ENCODE data around the gene RNF113B. TPM values are rescaled to one million over a fixed set of nuclear protein-coding genes. Genes with fewer than 3 reads are reported as not detected.

The RNF113B gene
- total RNA-seq = not detected

DNA sequence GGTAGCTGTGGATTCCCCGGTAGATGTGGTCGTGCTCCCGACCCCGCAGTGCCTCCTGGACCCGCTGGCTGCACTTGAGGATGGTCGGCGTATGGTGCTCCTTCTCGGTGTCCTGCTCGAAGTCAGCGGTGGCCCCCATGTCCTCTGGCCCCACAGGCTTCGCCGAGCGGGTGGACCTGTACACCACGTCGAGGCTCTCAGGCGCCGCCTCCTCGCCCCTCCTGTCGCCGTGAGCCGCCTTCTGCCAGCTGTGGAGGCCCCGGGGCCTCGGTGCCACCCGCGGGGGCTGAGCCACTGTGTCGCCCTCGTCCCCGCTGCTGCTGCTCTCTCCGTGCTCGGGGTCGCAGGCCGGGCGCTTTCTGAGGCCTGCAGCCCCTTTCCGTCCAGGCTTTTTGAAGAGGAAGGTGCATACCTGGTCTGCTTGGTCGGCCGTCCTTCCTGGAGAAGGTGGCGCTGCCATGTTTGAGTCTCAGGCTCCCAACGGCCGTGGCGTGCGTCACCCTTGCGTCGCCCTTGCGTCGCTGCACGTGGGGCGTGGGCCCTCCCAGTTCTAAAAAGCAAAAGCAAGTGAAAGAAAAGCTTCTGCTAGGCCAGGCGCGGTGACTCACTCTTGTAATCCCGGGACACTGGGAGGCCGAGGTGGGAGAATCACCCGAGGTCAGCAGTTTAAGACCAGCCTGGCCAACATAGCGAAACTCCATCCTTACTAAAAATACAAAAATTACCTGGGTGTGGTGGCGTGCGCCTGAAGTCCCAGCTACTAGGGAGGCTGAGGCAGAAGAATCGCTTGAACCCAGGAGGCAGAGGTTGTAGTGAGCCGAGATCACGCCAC lies at the start of gene RNF113B:
TSS of gene RNF113B (minus strand) at position 493 of the 832 bp plus-strand sequence. CDS start at position 460, 33 bp downstream.
- Mint-ChIP-seq H3K4me3 (no peak within 1 kb of the TSS), H3K36me3 (ENCODE audit: insufficient read depth) (no peaks in the 10 kb centered on the region), H3K27me3 (ENCODE audit: low read depth) (peaks cover 7% of the 10 kb centered on the region), H3K4me1 (ENCODE audit: low read depth) (no peaks in the 10 kb centered on the region), H3K9me3 (no peaks in the 10 kb centered on the region)
- ATAC-seq (no peak), DNase-seq (no peak)

DNA sequence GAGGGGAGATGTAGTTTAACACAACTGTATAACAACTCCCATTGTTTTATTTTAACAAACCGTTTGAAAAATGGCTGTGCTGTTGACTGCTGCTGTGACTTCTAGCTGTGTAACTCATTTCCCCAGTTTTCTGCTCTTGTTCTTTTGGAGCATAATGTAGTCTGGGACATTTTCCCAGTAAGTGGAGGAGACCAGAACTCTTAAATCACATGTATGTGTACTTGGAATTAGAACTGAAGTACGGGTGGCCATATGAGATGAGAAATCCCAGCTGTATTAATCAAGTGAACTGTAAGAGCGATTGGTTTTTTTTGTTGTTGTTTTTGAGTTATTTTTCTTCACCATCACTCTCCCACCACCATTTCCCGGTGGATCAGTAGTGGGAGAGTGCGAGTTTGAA lies 49.4 kb upstream of the RNF113B start:
- Mint-ChIP-seq H3K9me3 (peaks cover 3% of the 10 kb centered on the region), H3K4me1 (ENCODE audit: low read depth) (no peaks in the 10 kb centered on the region), H3K36me3 (ENCODE audit: insufficient read depth) (no peaks in the 10 kb centered on the region), H3K4me3 (no peak overlapping the region), H3K27me3 (ENCODE audit: low read depth) (peaks cover 2% of the 10 kb centered on the region)
- ATAC-seq (no peak), DNase-seq (no peak)

DNA sequence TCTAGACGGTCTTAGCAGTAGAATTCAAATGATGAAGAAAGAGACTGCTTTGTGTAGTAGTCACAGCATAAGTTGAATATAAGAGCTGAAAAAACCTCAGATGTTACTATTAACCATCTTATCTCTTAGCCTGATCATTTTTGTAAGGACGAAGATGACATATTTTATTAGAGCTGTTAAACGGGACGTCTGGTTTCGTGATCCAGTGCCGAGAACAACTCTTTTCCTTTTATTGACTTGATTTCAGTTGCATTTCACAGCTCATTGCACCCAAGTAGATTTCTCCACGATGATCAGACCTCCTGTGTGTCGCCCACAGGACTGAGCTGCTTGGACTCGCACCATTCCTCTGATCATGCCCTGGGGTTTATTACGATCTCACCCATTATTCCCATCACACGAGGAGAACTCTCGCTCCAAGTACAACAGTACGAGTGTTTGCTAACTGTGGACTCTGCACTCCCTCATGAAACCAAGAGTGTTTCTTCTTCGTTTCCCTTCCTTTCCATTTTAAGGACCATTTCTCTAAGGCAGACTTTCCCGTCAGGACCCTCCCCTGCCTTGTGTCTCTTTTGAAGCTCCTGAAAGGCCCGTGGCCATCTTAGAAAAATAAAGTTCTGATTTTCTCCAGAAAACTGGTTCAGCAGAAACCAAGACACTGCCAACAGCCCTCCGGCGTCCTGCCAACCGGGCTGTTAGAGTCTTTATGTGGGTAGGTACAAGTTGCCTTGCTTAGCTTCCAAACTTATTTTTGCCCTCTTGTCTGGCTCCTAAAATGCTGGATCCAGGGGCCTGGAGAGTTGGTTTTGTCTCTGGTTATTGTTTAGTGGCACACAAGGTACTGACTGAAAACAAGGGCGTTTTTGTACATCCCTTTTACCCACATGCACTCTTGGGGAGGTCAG lies 48.2 kb upstream of the RNF113B start:
- DNase-seq = no peak
- H3K27me3 Mint-ChIP-seq (ENCODE audit: low read depth) = no peaks in the 10 kb centered on the region
- H3K4me3 Mint-ChIP-seq = no peak overlapping the region
- no peaks in the 10 kb centered on the region for H3K9me3 Mint-ChIP-seq
- H3K4me1 Mint-ChIP-seq (ENCODE audit: low read depth) = no peaks in the 10 kb centered on the region
- H3K36me3 Mint-ChIP-seq (ENCODE audit: insufficient read depth) = no peaks in the 10 kb centered on the region
- no peak for ATAC-seq

DNA sequence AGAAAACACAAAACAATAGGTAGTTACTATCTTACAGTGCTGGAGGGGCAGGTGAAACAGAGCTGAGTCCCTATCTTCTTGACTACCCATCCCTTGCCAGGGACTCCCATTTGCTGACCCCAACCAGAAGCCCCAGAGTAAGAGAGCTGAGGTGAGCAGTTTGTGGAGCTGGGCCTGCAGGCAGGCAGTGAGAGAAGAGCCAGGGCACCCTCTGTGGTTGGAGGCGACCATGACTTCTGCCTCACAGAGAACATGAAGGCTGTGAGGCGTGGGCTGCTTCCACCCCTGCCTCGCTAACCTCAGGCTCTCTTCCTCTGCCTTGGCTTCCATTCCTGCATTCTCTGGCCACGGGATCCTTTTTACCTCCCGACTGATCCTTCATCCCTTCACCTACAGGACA lies 47.5 kb upstream of the RNF113B start:
- no peaks in the 10 kb centered on the region for H3K36me3 Mint-ChIP-seq (ENCODE audit: insufficient read depth)
- no peaks in the 10 kb centered on the region for H3K4me1 Mint-ChIP-seq (ENCODE audit: low read depth)
- no peak overlapping the region for H3K4me3 Mint-ChIP-seq
- no peak for ATAC-seq
- H3K27me3 Mint-ChIP-seq (ENCODE audit: low read depth) = no peaks in the 10 kb centered on the region
- no peak for DNase-seq
- H3K9me3 Mint-ChIP-seq = no peaks in the 10 kb centered on the region

DNA sequence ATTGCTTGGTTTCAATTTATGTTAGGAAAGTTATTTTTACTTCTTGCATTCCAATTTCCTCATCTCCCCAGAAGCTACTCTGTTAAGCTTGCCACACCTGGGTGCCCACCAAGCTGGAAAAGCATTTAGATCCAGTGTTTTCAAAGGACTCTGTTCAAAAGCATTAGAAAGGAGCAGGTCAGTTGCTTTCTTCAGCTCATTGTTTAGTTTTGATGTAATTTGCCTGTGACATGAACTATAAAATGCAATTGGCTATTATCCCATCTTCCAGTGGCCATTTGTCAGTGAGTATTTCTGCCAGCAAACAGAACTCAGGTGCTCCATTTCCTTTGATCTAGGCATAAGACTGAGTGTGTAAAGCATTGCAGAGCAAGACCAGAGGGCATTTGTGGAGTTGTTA lies 46.7 kb upstream of the RNF113B start:
- DNase-seq (no peak), ATAC-seq (no peak)
- no peaks in the 10 kb centered on the region for H3K36me3 Mint-ChIP-seq (ENCODE audit: insufficient read depth)
- no peak overlapping the region for H3K4me3 Mint-ChIP-seq
- H3K27me3 Mint-ChIP-seq (ENCODE audit: low read depth) = no peaks in the 10 kb centered on the region
- H3K4me1 Mint-ChIP-seq (ENCODE audit: low read depth) = no peaks in the 10 kb centered on the region
- H3K9me3 Mint-ChIP-seq = no peaks in the 10 kb centered on the region

DNA sequence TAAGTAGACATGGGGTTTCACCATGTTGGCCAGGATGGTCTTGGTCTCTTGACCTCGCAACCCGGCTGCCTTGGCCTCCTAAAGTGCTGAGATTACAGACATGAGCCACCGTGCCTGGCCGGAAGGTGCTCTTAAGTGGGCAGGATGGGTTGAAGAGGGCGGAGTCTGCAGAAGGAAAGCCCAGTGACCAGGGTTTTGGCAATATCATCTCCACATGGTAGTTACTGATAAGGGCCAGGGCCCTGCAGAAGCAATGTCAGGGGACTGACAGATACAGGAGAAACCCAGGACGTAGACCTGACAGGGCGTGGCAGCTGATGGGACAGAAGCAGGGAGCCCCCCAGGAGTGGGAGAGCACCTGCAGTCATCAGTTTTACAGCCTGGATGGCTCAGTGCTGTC lies 45.7 kb upstream of the RNF113B start:
- H3K9me3 Mint-ChIP-seq = no peaks in the 10 kb centered on the region
- H3K4me1 Mint-ChIP-seq (ENCODE audit: low read depth) = no peaks in the 10 kb centered on the region
- DNase-seq (no peak), ATAC-seq (no peak)
- no peaks in the 10 kb centered on the region for H3K36me3 Mint-ChIP-seq (ENCODE audit: insufficient read depth)
- no peak overlapping the region for H3K4me3 Mint-ChIP-seq
- H3K27me3 Mint-ChIP-seq (ENCODE audit: low read depth) = no peaks in the 10 kb centered on the region

DNA sequence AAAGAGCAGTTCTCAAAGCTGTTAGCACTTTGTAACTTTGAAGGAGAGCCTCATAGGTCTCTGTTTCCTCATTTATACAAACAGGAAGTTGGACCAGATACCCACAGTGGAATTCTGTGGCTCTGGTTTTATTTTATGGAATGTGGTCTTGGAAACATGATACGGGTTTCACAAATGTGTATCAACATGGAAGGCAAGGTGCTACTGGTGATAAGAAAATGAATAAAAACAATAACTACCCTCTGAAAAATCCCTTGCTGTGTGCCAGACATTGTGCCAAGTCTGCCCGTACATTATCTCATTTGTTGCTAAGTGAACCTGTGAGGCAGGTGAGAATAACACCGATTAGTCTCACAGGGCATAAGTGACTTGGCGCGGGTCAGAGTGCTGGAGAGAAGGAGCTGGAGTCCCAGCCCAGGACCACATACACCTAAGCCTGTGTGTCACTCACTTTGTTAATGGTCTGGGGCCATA lies 45.0 kb upstream of the RNF113B start:
- H3K4me3 Mint-ChIP-seq = no peak overlapping the region
- no peaks in the 10 kb centered on the region for H3K36me3 Mint-ChIP-seq (ENCODE audit: insufficient read depth)
- DNase-seq (no peak), ATAC-seq (no peak)
- H3K27me3 Mint-ChIP-seq (ENCODE audit: low read depth) = no peaks in the 10 kb centered on the region
- H3K9me3 Mint-ChIP-seq = no peaks in the 10 kb centered on the region
- no peaks in the 10 kb centered on the region for H3K4me1 Mint-ChIP-seq (ENCODE audit: low read depth)

DNA sequence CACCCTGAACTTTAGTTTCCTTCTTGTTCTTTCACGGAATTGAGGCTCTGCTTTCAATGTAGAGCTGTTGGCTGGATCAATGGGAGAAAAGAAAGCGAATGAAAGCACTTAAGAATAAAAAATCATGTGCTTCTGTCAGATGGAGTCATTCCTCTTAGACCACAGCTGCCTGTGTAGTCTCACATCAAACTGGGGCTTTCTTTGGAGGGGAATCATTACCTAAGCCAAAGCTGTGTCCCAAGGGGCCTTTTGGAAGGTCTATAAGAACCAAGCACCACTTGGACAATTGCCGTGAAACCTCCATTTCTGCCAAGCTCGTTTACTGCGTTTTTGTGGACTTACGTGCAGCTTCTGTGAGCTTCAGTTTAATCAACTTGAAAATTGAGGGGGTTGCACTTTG lies 44.2 kb upstream of the RNF113B start:
- Mint-ChIP-seq H3K36me3 (ENCODE audit: insufficient read depth) (no peaks in the 10 kb centered on the region), H3K4me3 (no peak overlapping the region), H3K27me3 (ENCODE audit: low read depth) (no peaks in the 10 kb centered on the region), H3K9me3 (no peaks in the 10 kb centered on the region), H3K4me1 (ENCODE audit: low read depth) (no peaks in the 10 kb centered on the region)
- DNase-seq (no peak), ATAC-seq (no peak)

DNA sequence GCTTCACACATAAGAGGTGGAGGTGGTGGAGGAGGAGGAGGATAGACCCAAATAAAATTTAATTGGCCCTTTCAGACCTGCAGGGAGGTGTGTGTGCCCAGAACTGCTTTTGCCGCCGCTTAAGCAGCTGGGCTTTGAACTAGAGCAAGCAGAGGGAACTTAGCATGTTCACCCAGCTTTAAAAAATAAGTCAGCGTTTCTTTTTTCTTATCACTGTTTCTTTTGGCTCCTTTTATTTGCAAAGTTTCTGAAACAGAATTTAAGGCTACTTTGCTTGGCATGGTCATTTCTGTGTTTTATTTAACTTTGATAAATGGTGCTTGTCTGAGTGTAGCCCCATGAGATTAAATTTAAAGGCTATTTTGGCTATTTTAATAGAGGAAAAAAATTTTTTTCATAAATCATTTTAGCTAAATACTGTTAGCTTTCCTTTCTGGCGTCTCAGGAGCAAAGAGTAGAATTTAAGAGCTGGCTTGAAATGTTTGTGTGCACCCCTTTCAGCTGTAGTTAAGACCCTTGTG lies 43.3 kb upstream of the RNF113B start:
- no peaks in the 10 kb centered on the region for H3K4me1 Mint-ChIP-seq (ENCODE audit: low read depth)
- ATAC-seq (no peak), DNase-seq (no peak)
- no peaks in the 10 kb centered on the region for H3K9me3 Mint-ChIP-seq
- peaks cover 2% of the 10 kb centered on the region for H3K27me3 Mint-ChIP-seq (ENCODE audit: low read depth)
- no peak overlapping the region for H3K4me3 Mint-ChIP-seq
- H3K36me3 Mint-ChIP-seq (ENCODE audit: insufficient read depth) = no peaks in the 10 kb centered on the region

DNA sequence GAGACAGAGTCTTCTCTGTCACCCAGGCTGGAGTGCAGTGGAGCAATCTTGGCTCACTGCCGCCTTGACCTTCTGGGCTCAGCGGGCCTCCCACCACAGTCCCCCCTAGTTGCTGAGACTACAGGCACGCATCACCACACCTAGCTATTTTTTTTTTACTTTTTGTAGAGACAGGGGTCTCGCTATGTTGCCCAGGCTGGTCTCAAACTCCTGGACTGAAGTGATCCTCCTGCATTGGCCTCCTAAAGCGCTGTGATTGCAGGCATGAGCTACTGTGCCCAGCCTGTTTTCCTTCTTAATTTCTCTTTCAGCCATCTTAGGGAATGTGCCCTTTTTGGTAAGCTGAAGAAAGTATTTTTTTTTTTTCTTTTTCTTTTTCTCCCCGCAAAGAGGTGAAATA lies 42.6 kb upstream of the RNF113B start:
- ATAC-seq (no peak), DNase-seq (no peak)
- H3K27me3 Mint-ChIP-seq (ENCODE audit: low read depth) = peaks cover 2% of the 10 kb centered on the region
- H3K36me3 Mint-ChIP-seq (ENCODE audit: insufficient read depth) = no peaks in the 10 kb centered on the region
- H3K4me3 Mint-ChIP-seq = no peak overlapping the region
- H3K4me1 Mint-ChIP-seq (ENCODE audit: low read depth) = no peaks in the 10 kb centered on the region
- no peaks in the 10 kb centered on the region for H3K9me3 Mint-ChIP-seq

DNA sequence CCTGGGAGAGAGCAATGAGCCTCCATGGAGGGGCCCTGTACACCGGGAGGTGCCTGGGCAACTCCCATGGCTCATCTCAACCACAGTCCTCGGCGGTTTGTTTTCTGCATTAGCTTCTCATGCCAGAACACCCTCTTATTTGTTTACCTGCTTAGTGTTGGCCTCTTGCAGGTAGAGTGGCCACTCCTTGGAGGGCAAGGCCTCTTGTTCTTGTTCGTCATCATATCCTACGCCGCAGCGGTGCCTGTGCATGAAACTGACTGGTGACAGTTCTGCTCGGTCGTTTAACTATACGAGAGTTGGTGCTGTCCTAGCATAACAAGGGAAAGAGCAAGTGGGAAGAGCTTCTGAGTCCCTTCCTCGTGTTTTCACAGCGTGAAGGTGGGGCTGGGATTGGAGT lies 40.5 kb upstream of the RNF113B start:
- H3K4me3 Mint-ChIP-seq = no peak overlapping the region
- H3K9me3 Mint-ChIP-seq = no peaks in the 10 kb centered on the region
- H3K4me1 Mint-ChIP-seq (ENCODE audit: low read depth) = no peaks in the 10 kb centered on the region
- ATAC-seq (no peak), DNase-seq (no peak)
- H3K27me3 Mint-ChIP-seq (ENCODE audit: low read depth) = peaks cover 2% of the 10 kb centered on the region
- no peaks in the 10 kb centered on the region for H3K36me3 Mint-ChIP-seq (ENCODE audit: insufficient read depth)

DNA sequence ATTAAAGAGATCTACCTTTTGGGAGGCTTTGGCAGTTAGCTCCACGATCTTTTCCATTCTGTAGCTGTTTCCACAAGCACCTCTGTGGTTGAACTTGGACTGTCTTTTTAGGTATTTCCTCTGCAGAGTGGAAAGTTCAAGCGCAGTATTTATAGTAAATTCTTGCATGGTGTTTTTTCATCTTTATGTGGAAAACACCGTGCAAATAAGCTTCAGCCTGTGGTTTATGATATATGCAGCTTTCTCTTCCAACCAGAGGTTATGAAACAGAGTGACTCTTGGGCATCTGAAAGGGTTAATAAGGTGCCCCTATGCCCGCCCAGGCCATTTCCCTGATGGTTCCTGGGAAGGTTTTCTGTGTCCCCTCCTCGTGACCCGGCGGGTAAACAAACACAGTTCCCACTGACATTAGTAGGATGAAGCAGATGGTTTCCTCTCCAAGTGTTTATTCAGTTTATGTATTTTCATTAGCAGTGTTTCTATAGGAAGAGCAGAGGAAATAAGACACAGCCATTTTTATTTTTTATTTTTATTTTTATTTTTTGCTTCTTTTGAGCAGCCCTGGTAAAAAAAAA lies 39.7 kb upstream of the RNF113B start:
- ATAC-seq (no peak), DNase-seq (no peak)
- Mint-ChIP-seq H3K27me3 (ENCODE audit: low read depth) (peaks cover 4% of the 10 kb centered on the region), H3K4me1 (ENCODE audit: low read depth) (no peaks in the 10 kb centered on the region), H3K36me3 (ENCODE audit: insufficient read depth) (no peaks in the 10 kb centered on the region), H3K4me3 (no peak overlapping the region), H3K9me3 (no peaks in the 10 kb centered on the region)

DNA sequence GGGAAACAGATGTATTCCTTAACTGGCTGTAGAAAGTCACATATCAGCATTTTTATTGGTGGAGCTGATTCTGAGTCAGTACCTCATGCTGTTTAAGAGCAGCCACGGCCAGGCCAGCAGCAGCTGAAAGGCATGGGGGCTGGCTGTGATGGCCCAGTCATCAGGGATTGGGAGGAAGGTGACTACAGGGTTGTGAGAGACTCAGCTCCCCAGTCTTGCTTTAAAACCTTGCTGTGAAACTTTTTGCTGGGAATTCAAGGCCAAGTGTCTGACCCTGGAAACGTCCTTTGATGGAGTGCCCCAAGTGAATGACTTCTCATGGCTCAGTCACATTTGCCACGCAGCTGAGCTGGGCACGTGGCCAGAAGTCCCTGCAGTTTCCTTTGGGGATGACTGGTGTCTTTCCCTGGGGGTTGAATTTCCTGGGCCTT lies 39.1 kb upstream of the RNF113B start:
- H3K4me1 Mint-ChIP-seq (ENCODE audit: low read depth) = no peaks in the 10 kb centered on the region
- no peaks in the 10 kb centered on the region for H3K36me3 Mint-ChIP-seq (ENCODE audit: insufficient read depth)
- DNase-seq (no peak), ATAC-seq (no peak)
- no peak overlapping the region for H3K4me3 Mint-ChIP-seq
- no peaks in the 10 kb centered on the region for H3K9me3 Mint-ChIP-seq
- H3K27me3 Mint-ChIP-seq (ENCODE audit: low read depth) = peaks cover 4% of the 10 kb centered on the region

DNA sequence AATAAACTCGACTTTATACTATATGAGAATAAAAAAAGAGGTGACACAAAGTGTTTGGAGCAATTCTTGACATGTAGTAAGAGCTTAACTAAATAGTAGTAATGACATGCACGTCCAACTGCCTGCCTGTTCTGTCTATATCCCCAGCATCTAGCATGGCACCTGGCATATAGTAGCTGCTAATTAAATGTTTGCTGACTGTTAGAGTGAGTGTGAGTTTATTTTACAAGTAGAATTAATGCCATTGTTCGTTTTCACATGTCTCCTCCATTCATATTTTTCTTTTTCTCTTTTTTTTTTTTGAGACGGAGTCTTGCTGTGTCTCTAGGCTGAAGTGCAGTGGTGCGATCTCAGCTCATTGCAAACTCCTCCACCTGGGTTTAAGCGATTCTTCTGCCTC lies 38.4 kb upstream of the RNF113B start:
- Mint-ChIP-seq H3K27me3 (ENCODE audit: low read depth) (peaks cover 6% of the 10 kb centered on the region), H3K4me1 (ENCODE audit: low read depth) (no peaks in the 10 kb centered on the region), H3K4me3 (no peak overlapping the region), H3K36me3 (ENCODE audit: insufficient read depth) (no peaks in the 10 kb centered on the region), H3K9me3 (no peaks in the 10 kb centered on the region)
- DNase-seq (no peak), ATAC-seq (no peak)
